ENCODE results near the gene NACC2.

The NACC2 gene

GRCh38 chr9:136081826-136082495, 13.1 kb downstream of the NACC2 start:
- Histone ChIP-seq H3K27ac (peak overlapping the region in 1 of 2 donors; percentile 43), H3K9me3 (no peaks in the 10 kb centered on the region), H3K4me1 (peaks cover 19 to 92% (median 74%) of the 10 kb centered on the region in 4 donors), H3K36me3 (peaks cover 0 to 11% (median 5%) of the 10 kb centered on the region in 3 donors), H3K4me3 (no peak overlapping the region), H3K27me3 (no peaks in the 10 kb centered on the region)
- intact Hi-C loops (cut with DNase I; ENCODE audit: low total_unique reads), result no loop called here
- TF ChIP-seq CTCF (IDR thresholded peaks at IDR 0.05), result no peak
- peak in 1 of 2 donors; percentile 53 for DNase-seq

- no peak for TF ChIP-seq CTCF (IDR thresholded peaks at IDR 0.05)
- peak overlapping the region in 1 of 2 donors; percentile 43 for H3K27ac ChIP-seq
- intact Hi-C loops (cut with DNase I; ENCODE audit: low total_unique reads), result no loop called here
- H3K27me3 ChIP-seq, result no peaks in the 10 kb centered on the region
- H3K4me3 ChIP-seq, result no peak overlapping the region
- H3K9me3 ChIP-seq, result no peaks in the 10 kb centered on the region
- DNase-seq, result peak in 1 of 2 donors; percentile 65
- H3K36me3 ChIP-seq, result peaks cover 0 to 12% (median 5%) of the 10 kb centered on the region in 3 donors
- H3K4me1 ChIP-seq, result peaks cover 17 to 85% (median 68%) of the 10 kb centered on the region in 4 donors
Observed at GRCh38 chr9:136081113-136081825, 13.8 kb downstream of the NACC2 start.

GRCh38 chr9:136080716-136081112, 14.4 kb downstream of the NACC2 start:
- intact Hi-C loops (cut with DNase I; ENCODE audit: low total_unique reads), result no loop called here
- peaks cover 13 to 82% (median 65%) of the 10 kb centered on the region in 4 donors for H3K4me1 ChIP-seq
- no peaks in the 10 kb centered on the region for H3K27me3 ChIP-seq
- TF ChIP-seq CTCF (IDR thresholded peaks at IDR 0.05), result no peak
- H3K9me3 ChIP-seq, result no peaks in the 10 kb centered on the region
- no peak overlapping the region for H3K4me3 ChIP-seq
- DNase-seq, result no peak
- peaks cover 0 to 18% (median 5%) of the 10 kb centered on the region in 3 donors for H3K36me3 ChIP-seq
- H3K27ac ChIP-seq, result peak overlapping the region in 1 of 2 donors; percentile 71

- Histone ChIP-seq H3K4me1 (peaks cover 13 to 76% (median 60%) of the 10 kb centered on the region in 4 donors), H3K27ac (peak overlapping the region; percentile 42 to 71), H3K36me3 (peaks cover 0 to 26% (median 5%) of the 10 kb centered on the region in 3 donors), H3K9me3 (no peaks in the 10 kb centered on the region), H3K27me3 (no peaks in the 10 kb centered on the region), H3K4me3 (no peak overlapping the region)
- peak in 1 of 2 donors; percentile 66 for DNase-seq
- no peak for TF ChIP-seq CTCF (IDR thresholded peaks at IDR 0.05)
- intact Hi-C loops (cut with DNase I; ENCODE audit: low total_unique reads), result no loop called here
Observed at GRCh38 chr9:136079916-136080246, 15.2 kb downstream of the NACC2 start.

- intact Hi-C loops (cut with DNase I; ENCODE audit: low total_unique reads), result no loop called here
- Histone ChIP-seq H3K27ac (peak overlapping the region; percentile 42 to 71), H3K36me3 (peaks cover 0 to 31% (median 10%) of the 10 kb centered on the region in 3 donors), H3K27me3 (no peaks in the 10 kb centered on the region), H3K4me1 (peaks cover 13 to 71% (median 56%) of the 10 kb centered on the region in 4 donors), H3K9me3 (no peaks in the 10 kb centered on the region), H3K4me3 (no peak overlapping the region)
- DNase-seq, result peak in 1 of 2 donors; percentile 68
- TF ChIP-seq CTCF (IDR thresholded peaks at IDR 0.05), result no peak
Observed at GRCh38 chr9:136079211-136079915, 15.7 kb downstream of the NACC2 start.

Measured in tibial artery (tissue), 4 donors.